Gastrocnemius medialis (tissue), 4 donors: ENCODE data around the gene SPATA24.

Source experiments
- CTCF ChIP-seq, 5 experiments: fragments of 450-650 bp in 3 of 5; fragments of 200-600 bp in 2 of 5; sonication (generic) in 2 of 5; IDR thresholded peaks in 4 of 5; conservative IDR thresholded peaks in 1 of 5; 1 replicate in 4 of 5; 2 replicates in 1 of 5; pipeline ENCODE4 v1.5.1; 2016 to 2019; ENCODE audit warnings: antibody characterized with exemption in 5 of 5, mild to moderate bottlenecking in 3 of 5, moderate library complexity in 3 of 5
- POLR2A ChIP-seq, 2 donors: fragments of 450-650 bp; IDR thresholded peaks; one replicate each; pipeline ENCODE4 v1.6.1; 2017; ENCODE audit warnings: antibody characterized with exemption in 2 of 2, mild to moderate bottlenecking in 2 of 2, moderate library complexity in 2 of 2

DNA sequence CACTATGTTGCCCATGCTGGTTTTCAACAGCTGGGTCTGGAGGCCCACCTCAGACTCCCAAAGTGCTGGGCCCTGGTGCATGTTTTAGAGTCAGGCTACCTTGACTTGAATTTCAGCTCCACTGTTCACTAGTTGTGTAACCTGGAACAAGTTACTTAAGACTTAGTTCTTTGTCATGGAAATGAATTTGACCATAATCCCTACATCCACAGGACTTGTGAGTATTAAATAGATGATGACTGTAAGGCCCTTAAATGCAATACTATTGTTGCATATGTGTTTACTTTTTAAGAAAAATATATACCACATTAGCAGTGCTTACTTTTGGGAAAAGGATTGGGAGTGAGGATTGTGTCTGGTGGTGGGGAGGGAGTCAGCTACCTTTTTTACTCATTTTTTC is 45.8 kb downstream of the SPATA24 start:
- TF ChIP-seq CTCF (IDR thresholded peaks at IDR 0.05 in 4 of 5, conservative IDR thresholded peaks at IDR 0.05 in 1 of 5) (no peak), POLR2A (IDR thresholded peaks at IDR 0.05) (no peak)
